Measurements from ENCODE around the gene PLSCR4.

PLSCR4 gene

DNA sequence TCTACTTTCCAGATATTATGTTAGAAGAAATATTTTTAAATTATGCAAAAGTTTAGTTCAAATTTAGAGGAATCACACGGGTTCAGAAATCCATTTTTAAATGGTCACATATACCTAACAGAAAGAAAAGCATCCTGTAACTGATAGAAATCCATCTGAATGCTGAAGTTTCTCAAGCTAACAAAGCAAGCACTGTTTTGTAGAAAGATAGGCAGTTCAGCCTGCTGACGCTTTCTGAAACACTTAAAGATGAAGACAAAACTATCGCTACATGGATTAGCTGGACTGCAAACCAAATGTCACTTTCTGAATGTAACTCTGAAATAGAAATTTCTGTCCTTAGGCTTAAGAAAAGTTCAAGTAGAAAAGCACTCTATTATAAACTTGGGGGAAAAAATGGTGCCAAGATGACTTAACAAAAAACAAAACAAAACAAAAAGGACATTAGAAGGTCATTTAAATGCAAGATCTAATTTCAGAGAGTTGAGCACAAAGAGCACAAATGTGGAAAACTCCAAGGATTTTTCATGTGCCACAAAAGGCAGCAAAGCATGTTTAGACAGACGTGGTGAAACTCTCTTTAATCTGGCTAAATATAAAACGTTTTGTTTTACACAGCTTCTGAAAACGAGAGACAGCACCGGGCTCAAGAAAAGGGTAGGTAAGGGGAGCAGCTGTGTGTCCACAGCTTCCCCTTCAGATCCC, 91.1 kb downstream of the PLSCR4 start:
- DNase-seq = no peak

DNA sequence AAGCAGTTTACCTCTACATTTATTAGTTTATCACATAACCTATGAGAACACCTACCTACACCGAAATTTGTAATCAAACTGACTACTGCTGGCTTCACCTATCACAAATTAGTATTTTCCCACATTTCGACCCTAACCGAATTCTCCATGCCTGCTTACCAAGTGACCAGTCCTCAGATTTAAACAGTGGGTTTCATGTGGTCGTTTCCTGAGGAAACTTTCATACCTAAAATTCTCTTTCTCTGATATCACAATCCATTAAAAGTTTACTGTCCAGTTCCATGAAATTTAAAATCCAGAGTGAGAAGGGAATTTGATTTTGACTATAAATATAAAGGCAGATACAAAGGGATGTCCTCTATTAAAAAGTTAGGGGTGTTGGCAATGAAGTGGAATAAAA, 91.9 kb downstream of the PLSCR4 start:
- no peak for DNase-seq

DNA sequence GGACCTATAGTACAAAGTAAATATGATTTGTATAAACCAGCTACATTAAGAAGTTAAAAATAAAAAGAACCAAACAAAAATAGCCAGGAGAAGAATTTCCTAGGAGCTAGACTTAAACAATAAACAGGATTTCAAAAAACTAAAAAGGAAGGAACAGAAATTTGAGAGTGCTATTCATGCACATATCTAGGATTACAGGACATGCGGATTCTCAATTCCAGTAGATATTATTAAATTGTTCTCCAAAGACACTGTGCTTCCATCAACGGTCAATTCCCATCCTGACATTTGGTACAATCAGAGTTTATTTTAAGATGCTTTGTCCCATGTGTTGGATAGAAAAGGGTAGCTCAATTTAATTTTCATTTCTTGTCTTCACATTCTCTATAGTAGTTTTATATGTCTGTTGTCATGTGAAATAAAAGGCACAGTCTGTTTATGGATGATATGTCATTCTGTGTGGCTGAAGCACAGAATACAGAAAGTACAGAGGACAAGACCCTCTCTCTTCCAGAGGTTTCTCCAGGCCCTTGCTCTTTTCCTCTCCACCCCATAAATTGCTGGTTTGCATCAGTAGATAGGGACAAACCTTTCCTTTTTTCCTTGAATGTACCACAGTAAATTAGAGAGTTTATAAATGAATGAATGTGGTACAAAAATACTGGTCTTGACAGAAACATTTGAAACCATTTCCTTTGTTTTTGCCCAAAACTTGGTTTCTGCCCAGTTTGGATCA, 93.4 kb downstream of the PLSCR4 start:
- DNase-seq = no peak

DNA sequence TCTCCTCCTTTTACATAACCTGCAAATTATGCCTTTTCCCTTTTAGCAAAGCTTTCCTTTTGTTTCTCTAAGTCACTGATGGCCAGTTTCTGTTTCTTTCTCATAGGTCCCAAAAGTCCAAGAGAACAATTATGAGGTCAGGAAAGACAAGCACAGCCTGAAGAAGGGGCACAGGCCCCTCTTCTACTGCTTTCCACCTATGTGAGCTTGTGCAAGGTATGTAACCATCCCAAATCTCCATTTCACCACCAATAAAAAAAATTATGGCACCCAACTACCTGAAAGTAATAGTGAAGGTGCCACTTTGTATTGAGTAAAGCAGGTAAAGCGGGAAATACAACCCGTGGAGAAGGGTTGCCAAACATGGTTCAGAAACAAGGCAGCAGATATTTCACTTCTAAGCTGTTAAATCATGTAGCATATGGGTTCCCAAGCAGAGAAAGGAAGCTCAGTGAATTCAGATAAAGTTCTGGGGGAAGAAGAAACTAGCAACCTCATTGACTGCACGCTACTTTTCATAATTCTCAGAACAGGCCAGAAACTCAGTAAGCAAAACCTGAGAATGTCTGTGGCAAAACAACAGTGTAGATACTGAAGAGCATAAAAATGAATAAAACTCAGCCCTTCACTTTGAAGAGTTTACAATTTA, 94.1 kb downstream of the PLSCR4 start:
- no peak for DNase-seq

GRCh38 chr3:146156095-146156494, 94.8 kb downstream of the PLSCR4 start:
- no peak for DNase-seq

DNA sequence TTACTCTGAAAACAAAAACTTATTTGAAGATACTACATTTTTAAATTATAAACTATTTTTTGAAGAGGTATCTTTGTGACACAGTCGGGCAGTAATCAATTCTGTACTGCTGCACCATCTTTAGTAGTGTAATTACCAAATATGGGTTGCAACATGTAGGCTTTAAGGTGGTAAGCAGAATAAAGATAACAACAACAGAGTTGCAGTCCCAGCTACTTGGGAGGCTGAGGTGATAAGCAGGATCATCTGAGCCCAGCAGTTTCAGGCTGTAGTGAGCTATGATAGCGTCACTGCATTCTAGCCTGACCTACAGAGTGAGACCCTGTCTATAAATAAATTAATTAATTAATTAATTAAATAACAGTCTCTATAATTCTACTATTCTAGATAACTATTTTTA, 95.9 kb downstream of the PLSCR4 start:
- no peak for DNase-seq

GRCh38 chr3:146154316-146154715, 96.6 kb downstream of the PLSCR4 start:
- DNase-seq = no peak

- no peak for DNase-seq
Measured at GRCh38 chr3:146153429-146153828, 97.5 kb downstream of the PLSCR4 start.

GRCh38 chr3:146152834-146153233, 98.1 kb downstream of the PLSCR4 start:
- DNase-seq = no peak

DNA sequence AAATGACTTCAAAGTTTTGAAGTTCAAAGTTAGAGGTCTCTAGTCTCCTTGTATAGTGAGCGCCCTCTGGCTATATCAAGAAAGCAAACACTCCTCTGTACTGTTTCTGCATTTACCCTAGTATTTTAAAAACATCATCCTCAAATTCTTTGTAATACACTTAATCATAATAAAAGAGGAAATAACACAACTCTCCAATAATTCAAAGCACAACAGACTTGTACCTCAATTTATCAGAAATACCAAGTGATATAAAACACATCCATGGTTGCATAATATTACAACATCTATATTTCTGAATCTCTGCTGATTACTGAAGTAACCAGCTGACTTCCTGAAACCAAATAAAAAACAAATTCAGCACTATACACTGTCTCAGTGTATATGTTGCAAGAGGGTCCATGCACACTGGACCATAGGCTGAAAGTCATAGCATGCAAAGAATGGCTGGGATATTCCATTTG, 102.4 kb downstream of the PLSCR4 start:
- DNase-seq = no peak

DNA sequence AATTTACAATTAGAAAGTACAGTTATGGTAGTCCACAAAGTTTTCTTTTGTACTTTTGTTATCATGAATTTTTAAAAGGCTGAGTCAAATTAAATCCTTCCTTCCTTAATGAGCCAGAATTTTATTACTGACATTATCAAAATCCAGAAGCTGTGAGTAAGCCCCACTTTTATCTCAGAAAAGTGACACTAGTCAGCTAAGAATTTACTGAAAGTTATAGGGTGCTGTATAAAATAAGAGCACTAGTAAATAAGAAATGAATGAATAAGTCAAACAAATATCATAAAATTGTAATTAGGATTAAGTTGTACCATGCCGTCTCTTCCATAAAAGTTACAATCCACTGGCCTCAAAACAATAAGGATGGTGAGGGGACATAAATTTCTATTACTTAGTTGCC, 105.3 kb downstream of the PLSCR4 start:
- DNase-seq = no peak

- no peak for DNase-seq
Measured at GRCh38 chr3:146142757-146143156, 108.1 kb downstream of the PLSCR4 start.

Measured in DMS79 treated with DMSO at 0.1 percent for 48 hours (cell line).